NCI-H1436 treated with DMSO at 0.1 percent for 48 hours (cell line): Measurements from ENCODE around the gene PTPRN2.
"Not testable (repeated sequence)": the region's sequence is repeated elsewhere in the genome, so short reads cannot be mapped to it uniquely, and the experiment has no call there.

Source experiments
- DNase-seq: peaks from one replicate; lab custom pipeline; 2025; lab: John Stamatoyannopoulos, UW

Gene PTPRN2

GRCh38 chr7:158302274-158303070 is 285.2 kb downstream of the PTPRN2 start:
- DNase-seq = no peak

GRCh38 chr7:158301207-158301606 is 286.4 kb downstream of the PTPRN2 start:
- DNase-seq = no peak

DNA sequence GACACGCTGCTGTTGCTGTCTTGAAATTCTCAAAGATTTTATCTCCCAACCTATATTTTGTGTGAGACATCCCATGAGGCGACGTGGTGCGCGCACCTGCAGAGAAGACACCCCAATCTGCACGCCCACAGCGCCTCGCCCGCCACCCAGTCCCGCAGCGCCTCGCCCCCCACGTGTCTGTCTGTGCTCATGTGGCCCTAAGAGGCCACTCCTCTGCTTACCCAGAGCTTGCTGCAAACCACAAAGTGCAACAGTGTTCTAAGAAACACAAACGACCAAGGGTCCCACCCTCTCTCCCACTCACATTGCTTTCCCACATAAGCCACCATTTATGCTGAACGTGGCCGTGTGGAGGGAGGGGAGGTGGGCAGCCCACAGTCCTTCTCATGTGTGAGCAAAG is 287.2 kb downstream of the PTPRN2 start:
- no peak for DNase-seq

GRCh38 chr7:158299607-158300006 is 288.0 kb downstream of the PTPRN2 start:
- DNase-seq = no peak

GRCh38 chr7:158296798-158297104 is 290.9 kb downstream of the PTPRN2 start:
- no peak for DNase-seq

DNA sequence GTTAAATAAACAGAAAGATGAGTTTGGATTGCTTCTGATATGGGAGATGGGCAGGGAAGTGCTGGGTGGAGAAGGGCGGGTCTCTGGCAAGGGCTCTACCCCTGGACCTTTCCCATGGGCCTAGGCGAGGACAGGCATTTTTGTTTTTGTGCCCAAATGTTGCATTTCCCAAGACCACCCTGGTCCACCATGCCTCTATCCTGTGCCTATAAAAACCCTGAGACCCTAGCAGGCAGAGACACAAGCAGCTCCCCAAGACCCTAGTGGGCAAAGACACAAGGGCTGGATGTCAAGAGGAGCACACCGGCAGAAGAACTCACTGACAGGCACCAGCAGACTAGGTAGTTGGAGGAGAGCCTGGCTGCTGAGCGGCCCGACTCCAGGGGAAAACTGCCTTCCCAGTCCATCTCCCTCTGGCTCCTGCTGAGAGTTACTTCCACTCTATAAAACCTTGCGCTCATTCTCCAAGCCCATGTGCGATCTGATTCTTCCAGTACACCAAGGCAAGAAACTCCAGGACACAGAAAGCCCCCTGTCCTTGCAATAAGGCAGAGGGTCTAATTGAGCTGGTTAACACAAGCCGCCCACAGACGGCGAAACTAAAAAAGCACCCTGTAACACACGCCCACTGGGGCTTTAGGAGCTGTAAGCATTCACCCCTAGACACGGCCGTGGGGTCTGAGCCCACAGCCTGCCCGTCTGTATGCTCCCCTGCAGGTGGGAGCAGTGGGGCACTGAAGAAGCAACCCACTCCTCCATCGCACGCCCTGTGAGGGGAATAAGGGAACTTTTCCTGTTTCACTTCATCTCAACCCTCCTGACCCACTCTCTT is 291.4 kb downstream of the PTPRN2 start:
- no peak for DNase-seq

DNA sequence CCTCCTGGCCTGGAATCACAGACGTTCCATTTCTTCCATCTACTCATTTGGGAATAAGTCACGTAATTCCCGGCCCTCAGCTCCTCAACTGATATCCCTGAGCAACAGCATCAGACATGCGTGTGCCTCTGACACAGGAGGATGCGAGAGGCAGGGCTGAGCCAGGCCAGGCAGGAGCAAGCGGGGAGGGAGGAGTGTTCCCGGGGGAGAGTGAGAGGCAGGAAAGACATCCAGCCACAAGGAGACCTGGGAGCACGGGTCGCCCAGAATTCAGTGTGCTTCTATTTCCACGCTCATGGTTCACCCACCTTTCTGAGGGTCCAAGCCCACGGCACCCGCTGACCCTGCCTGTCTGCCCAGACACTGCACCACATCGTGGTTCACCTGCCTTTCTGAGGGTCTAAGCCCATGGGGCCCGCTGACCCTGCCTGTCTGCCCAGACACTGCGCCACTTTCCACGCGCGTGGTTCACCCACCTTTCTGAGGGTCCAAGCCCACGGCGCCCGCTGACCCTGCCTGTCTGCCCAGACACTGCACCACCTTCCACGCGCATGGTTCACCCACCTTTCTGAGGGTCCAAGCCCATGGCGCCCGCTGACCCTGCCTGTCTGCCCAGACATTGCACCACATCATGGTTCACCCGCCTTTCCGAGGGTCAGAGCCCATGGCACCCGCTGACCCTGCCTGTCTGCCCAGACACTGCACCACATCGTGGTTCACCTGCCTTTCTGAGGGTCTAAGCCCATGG is 293.0 kb downstream of the PTPRN2 start:
- DNase-seq = not testable (repeated sequence)

DNA sequence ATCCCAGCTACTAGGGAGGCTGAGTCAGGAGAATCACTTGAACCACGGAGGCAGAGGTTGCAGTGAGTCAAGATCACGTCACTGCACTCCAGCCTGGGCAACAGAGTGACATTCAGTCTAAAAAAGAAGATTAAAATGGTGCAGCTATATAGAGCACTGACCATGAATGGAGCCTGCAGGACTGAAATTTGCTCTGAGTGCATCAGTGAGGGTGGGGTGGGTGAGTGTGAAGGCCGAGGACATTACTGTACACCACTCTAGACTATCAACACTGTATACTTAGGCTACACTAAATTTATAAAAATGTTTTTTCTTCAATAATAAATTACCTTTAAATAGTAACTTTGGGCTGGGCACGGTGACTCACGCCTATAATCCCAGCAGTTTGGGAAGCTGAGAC is 294.7 kb downstream of the PTPRN2 start:
- DNase-seq = no peak

GRCh38 chr7:158291998-158292397 is 295.6 kb downstream of the PTPRN2 start:
- DNase-seq = no peak

DNA sequence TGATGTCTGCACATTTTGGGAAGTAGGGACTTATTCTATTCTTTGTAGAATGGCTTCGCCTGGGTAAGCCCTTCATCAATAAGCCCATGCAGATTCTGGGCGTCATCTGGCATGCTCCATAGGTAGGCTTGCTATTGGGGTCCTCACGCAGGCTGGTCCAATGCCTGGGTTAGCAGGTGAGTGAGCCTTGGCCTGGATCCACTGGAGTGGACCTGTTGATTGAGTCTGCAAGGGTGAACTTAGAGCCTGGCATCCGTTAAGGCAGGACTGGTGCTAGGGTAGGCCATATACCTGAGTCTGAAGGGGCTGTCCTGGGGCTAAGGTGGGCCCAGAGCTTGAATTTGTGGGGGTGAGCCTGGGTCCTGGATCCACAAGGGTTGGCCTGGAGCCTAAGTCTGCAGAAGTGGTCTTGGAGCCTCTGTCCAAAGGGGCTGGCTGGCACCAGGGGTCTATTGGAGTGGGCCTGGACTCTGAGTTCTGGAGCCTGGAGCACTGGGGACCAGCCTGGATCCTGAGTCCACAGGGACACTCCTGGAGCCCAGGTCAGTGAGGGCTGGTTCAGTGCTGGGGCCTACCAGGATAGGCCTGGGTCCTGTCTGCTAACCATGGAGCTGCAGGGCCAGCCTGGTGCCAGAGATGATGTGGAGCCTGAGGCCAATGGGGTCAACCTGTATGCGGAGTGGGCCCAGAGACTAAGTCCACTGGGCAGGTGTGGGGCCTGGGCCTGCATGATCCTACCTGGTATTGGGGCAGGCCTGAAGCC is 297.7 kb downstream of the PTPRN2 start:
- DNase-seq = no peak

DNA sequence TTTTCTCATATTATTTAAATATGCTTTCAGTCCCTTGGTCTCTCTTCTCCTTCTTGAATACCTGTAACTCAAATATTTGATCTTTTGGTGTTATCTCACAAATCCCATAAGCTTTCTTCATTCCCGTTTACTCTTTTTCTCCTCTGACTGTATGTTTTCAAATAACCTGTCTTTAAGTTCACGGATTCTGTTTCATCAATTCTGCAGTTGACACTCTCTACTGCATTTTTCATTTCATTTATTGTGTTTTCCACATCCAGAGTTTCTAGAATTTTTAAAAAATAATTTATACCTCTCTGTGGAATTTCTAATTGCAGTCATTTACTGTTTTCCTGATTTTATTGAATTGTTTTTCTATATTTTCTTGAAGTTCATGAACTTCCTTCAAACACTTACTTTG is 298.4 kb downstream of the PTPRN2 start:
- no peak for DNase-seq

GRCh38 chr7:158286210-158286609 is 301.4 kb downstream of the PTPRN2 start:
- no peak for DNase-seq

DNA sequence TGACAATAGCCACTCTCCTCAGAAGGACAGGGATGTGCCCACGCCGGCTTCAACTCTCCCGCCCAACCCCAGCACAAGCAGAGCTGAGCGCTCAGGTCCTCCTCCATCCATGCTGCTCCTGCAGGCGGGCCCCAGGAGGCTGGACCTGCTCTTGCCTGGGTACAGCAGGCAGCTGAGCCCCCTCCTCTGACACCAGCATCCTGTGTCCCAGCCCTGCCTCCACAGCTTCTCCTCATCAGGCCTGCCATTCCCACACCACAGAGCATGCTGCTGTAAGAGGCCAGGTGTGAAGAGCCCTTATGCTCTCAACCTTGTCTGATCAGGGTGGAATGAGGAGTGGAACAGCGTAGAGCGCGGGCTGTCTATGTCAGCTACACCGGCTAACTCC is 302.2 kb downstream of the PTPRN2 start:
- no peak for DNase-seq

- DNase-seq = no peak
Measured at GRCh38 chr7:158284617-158285382, 302.8 kb downstream of the PTPRN2 start.

GRCh38 chr7:158284121-158284520 is 303.5 kb downstream of the PTPRN2 start:
- DNase-seq = no peak

- no peak for DNase-seq
Measured at GRCh38 chr7:158283016-158283974, 304.3 kb downstream of the PTPRN2 start.

DNA sequence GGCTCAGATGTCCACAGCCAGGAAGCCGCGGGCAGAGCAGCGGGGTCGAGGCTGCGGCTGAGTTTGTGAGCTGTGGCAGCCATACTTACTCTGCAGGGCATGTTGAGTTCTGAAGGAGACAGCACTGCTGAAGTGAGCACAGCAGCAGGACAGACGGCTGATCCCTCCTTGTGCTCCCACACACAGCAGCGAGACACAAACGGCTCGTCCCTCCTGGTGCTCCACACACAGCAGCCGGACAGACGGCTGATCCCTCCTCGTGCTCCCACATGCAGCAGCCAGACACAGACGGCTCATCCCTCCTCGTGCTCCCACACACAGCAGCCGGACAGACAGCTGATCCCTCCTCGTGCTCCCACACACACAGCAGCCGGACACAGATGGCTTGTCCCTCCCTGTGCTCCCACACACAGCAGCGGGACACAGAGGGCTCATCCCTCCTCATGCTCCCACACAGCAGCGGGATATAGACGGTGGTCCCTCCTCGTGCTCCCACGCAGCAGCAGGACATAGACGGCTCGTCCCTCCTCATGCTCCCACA is 305.1 kb downstream of the PTPRN2 start:
- no peak for DNase-seq

DNA sequence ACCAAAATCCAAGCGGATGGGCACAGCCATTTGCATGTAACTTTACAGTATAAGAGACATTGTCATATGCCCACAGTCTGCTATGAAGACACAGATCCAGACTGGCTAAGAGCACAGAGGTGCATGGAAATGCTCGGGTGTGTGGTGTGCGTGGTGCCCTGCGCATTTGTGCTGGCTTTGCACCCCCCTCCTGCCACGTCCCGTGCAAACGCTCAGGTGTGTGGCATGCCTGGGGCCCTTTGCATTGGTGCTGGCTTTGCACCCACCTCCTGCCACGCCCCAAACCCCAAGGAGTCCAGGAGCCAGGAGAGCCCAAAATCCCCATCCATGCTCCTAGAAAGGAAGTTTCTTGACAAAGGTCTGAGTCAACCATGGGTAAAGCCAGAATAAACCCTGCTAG is 306.2 kb downstream of the PTPRN2 start:
- no peak for DNase-seq

DNA sequence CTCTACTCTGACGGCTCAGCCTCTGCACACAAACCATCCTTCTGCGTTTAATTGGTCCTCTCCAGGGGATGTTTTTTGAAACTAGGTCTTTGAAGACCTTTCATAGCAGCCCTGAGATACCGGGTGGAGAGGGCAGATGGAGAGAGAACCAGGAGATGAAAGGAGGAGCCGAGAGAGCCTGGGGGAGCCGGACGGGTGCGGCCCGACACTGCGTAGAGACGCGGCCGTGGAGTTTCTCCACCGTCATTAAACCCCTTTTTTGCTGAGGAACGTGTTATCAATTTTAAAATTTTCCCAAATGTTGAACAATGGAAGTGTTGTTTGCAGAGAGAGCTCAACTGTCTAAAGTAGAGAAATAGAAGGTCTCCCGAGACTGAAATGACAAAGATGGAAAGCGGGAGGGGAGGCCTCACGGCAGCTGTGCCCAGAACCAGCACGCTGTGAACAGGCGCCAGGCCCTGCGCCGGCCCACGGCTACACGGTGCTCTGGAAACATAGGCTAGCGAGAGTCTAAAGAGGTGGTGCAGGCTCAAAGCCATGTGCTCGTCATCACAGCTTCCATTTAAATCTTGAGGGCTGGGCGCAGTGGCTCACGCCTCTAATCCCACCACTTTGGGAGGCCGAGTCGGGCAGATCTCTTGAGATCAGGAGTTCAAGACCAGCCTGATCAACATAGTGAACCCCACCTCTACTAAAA is 307.0 kb downstream of the PTPRN2 start:
- DNase-seq = no peak
